C1 segment of cervical spinal cord (tissue), 14 donors: ENCODE measurements around the gene LY6G5C.
"Not testable (repeated sequence)": the region's sequence is repeated elsewhere in the genome, so short reads cannot be mapped to it uniquely, and the experiment has no call there.

Experiments
- DNase-seq, 14 donors: peaks; one replicate each; lab custom pipeline; 2025; lab: John Stamatoyannopoulos, UW

Gene LY6G5C

DNA sequence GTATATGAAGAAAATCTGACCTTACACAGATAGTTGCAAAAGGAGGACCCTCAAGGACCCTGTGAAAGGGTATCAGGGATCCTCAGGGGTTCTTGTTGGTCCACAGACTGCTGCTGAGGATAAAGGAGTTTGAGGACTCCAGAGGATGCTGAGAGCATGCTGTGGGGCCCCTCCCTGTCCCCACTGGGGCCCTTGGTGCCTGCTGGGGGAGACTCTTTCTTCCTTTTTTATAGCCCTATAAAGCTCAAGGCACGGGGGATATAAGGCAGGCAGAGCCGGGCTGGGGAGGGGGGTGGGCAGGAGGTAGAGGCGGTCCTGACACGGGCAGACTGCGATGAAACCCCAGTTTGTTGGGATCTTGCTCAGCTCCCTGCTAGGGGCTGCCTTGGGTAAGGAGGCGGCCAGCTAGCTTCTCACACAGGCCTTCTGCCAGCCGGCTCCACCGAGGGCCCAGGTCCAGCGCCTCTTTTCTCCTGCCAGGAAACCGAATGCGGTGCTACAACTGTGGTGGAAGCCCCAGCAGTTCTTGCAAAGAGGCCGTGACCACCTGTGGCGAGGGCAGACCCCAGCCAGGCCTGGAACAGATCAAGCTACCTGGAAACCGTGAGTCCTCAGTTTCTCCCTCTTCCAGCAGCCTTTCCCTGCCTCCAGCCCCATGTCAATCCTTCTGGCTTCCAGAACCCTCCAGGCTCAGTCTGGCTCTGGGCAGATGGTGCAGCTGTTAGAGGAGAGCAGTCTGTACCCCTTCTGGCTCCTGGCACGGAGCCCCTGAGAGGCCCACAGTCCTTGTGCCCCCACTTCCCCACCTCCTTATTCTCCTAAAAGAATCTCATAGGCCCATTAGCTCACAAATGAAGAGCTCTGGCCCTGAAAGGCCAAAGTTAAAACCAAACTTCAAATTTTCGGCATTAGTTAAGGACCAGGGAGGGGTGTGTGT, 34.4 kb upstream of the LY6G5C start, which contains the start of gene LY6G6D:
Gene LY6G6D (plus strand): TSS at position 327 of the 937 bp plus-strand sequence. CDS start 8 bp downstream, at position 335.
- DNase-seq, result no peak

DNA sequence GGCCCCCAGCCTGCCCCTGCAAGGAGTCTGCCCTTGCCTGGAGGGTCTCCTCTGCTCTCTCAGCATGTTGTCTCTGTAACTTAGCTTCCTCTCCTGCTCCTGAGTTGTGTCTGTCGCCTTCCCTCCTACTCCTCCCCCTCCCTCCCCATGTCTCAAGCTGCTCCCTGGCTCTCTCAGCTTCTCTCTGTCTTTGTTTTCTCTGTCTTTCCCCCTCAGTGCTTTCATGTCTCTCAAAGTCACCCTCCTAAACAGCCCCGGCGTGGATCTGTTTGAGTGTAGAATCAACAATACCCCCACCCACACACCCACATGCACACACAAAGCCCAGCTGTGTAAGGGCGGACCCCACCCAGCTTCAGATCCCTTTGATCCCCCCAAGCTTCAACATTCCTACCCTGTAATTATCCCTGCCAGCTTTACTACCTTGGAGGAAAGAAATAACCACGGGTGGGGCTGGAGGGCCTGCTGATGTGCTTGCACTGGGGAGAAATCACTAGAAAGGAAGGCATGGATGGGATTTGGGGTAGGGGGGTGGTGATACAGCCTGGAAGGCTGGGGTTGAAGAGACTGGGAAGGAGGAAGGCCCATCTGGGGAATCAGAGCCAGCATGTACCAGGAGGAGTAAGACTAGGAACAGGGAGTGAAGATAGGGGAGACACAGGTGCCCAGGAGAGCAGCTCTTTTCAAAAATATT, 33.3 kb upstream of the LY6G5C start:
- no peak for DNase-seq

DNA sequence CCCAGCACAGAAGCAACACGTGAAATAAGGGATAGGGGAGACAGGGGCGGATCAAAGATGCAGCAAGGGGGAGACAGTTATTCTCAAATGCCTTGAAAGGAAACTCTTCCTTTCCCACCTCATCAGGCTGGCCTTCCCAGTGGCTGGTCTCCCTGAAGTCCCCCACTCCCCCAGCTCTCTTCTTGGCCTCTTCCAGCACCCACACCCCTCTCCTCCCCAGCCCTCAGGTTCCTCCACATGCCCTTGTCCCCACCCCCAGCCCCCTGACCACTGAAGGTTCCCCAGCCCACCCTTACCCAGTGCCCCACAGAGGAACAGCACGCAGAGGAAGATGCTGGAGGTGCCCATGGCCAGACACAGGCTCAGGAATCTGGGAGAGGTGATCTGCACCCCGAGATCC, 32.6 kb upstream of the LY6G5C start:
- DNase-seq, result no peak

DNA sequence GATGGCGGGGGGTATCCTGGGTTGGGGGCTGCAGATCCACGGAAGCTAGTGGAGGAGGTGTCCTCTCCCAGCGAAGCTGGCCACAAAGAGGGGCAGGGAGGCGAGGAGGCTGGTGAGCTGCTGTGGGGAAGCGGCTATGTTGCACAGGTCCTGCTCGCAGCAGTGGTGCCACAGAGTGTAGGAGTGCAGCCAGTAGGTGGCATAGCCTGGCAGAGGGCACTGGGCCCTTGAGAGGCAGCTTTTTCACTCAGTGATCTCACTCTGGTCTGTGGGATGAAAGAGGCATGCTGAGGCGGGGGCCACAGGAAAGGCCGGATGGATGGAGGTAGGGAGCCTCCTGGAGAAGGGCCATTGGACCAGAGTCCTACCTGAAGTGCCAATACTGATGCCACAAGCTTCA, 31.4 kb upstream of the LY6G5C start:
- no peak for DNase-seq

DNA sequence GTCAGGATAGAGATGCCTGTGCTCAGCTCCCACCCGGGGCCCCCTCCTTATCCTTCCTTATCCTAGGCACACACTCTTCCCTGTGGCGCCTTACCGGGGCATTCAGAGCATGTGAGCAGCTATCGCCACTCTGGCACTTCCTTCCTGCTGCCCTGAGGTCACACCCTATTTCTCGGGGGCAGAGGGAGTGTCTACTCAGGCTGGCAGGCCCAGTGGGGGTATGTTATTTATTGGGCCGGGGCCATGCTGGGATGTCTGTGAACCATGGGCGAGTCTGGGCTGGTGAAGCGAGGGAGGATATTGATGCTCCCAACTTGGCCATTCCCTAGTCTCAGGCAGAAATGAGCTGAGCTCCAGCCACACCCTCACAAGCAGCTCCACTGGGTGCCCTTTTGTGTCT, 30.4 kb upstream of the LY6G5C start:
- DNase-seq, result no peak

DNA sequence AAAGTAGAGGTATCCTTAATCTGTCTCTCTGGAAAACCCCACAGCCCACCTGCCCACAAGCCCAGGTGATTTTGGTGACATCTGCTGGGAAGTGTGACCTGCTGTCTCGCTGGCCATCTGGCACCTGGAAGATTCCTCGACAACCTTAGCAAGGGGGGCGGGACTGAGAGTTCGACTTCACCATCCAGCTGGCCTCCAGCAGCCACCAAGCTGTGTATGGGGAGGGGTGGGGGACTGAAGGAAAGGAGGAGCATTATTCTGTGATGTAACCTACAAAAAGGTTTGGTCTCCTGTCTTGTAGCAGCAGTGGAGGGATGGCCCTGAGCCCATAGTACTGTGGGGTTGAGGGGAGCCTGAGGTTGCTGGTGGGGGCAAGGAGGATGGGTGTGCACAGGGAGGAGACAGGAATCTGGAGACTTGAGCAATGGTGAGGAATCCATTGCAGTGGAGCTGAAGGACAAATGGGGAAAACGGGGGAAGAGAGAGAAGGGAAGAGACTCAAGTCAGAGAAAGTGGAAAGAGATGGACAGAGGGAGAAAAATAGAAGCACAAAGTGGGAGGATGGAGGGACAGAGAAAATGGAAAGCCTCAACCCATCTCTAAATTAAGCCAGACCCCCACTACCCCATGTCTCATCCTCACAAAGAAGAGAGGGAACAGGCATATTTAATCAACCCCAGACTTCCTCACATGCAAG, 29.8 kb upstream of the LY6G5C start:
- DNase-seq, result no peak

DNA sequence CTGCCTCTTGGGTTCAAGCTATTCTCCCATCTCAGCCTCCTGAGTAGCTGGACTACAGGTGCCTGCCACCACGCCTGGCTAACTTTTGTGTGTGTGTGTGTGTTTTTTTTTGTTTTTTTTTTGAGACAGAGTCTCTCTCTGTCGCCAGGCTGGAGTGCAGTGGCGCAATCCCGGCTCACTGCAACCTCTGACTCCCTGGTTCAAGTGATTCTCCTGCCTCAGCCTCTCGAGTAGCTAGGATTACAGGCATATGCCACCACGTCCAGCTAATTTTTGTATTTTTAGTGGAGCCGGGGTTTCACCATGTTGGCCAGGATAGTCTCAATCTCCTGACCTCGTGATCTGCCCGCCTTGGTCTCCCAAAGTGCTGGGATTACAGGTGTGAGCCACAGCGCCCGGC, 28.3 kb upstream of the LY6G5C start:
- DNase-seq, result not testable (repeated sequence)

DNA sequence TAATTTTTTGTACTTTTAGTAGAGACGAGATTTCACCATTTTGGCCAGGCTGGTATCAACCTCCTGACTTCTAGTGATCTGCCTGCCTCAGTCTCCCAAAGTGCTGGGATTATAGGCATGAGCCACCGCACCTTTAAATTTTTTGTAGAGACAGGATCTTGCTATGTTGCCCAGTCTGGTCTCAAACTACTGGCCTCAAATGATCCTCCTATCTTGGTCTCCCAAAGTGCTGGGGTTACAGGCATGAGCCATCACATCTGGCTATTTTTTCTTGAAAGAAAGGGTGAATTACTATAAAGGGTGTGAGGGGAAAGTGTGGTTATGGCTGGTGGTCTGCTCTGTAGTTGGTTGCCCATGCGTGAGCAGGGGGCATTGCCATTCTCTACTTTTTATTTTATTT, 27.4 kb upstream of the LY6G5C start:
- DNase-seq, result no peak

DNA sequence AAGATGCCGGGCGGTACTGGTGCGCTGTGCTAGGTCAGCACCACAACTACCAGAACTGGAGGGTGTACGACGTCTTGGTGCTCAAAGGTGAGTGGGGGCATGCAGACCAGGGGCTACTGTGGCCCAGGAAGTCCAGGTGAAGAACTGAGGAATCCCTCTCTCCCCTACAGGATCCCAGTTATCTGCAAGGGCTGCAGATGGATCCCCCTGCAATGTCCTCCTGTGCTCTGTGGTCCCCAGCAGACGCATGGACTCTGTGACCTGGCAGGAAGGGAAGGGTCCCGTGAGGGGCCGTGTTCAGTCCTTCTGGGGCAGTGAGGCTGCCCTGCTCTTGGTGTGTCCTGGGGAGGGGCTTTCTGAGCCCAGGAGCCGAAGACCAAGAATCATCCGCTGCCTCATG, 26.8 kb upstream of the LY6G5C start:
- DNase-seq, result no peak

DNA sequence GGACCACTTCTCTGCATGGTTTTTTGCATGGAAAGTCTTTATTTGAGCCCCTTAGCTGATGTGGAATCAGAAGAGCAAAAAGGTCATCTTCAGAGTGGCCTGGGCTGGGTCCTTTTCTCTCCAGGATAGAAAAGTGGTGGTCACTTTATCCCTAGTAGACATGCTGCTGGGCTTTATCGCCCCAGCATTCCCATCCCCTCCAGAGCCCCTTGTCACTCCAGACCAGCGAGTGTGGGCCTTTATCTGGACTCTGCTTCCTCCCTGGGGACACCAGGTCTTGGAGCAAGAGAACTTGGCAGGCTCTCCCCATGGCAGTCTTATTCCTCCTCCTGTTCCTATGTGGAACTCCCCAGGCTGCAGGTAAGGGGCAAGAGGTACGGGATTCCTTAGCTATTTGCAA, 25.7 kb upstream of the LY6G5C start, which contains the start of gene LY6G6F:
Gene LY6G6F (plus strand): TSS at position 268 of the 400 bp plus-strand sequence. CDS start 41 bp downstream, at position 309.
- no peak for DNase-seq

DNA sequence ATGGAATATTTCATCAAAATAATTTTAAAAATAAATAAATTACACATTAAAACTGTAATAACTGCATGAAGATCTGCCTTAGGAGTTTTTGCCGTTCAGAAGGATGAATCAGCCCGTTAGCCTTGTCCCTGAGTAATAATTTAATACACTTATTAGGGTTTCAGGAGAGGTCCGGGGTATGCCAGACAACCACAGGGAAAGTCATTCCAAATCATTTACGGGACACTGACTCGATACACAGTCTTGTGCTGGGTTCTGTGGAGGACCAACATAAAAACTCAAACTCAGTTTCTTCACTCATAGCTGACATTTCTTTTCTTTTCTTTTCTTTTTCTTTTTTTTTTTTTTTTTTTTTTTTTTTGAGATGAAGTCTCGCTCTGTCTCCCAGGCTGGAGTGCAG, 25.1 kb upstream of the LY6G5C start:
- DNase-seq, result no peak

DNA sequence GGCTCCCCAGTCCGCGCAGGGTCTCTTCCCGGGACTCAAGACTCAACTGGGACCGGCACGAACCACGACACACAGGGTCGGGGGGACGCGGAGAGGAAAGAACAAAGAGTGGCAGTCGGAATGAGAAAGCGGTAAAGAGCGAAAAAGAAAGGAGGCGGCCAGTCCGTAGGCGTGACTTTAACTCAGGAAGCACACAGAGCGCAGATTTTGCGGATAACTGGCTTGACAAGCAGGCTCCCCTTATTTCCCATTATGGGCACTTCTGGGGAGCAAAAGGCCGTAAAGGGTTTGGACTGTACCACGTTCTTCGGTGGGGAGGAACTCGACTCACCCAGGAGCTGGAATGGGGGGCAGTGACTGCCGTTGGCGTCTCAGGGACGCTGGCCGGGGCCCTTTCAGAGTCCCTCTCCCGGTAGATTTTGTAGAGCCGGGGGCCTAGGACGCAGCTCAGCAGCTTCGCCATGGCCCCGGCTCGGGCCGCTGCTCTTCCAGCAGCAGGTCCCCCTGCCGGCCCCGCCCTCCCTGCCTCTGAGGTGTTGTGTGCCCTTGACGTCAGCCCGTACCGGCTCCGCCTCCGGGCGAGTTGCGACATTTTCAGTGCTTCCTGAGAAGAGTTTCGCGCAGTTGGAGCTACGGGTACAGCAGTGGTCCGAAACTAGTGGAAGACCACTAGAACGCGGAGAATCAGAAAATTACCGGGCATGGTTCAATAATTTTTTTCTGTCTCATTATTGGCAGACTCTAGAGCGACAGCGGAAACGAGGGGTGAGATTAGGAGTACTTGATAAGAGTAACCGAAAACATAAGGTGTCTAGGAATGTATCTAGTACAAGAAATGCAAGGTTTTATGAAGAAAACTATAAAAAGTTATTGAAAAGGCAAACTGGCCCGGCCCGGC, 22.2 kb upstream of the LY6G5C start, which contains the start of gene ABHD16A:
Gene ABHD16A (minus strand): TSS at position 506 of the 898 bp plus-strand sequence. CDS start 43 bp downstream, at position 463.
- DNase-seq, result peak; percentile 79 to 99 (median 94)

DNA sequence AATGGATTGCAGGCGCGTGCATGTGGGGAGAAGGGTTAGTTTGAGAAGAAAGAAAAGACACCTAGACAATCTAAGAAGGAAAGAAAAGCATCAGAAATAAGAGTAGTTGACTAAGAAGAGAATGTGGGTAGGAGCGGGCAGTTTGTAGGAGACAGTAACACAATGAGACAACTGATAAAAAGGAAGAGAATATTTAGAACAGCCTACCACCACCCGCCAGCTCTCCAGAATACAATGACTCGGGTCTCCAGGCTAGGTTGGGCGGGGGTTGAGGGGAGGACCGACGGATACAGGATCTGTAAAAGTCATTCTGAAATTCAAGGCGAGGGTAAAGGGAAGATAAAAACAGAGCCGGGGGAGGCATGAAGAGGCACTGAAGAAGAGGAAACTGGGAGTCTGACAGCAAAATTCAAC, 21.5 kb upstream of the LY6G5C start:
- no peak for DNase-seq

DNA sequence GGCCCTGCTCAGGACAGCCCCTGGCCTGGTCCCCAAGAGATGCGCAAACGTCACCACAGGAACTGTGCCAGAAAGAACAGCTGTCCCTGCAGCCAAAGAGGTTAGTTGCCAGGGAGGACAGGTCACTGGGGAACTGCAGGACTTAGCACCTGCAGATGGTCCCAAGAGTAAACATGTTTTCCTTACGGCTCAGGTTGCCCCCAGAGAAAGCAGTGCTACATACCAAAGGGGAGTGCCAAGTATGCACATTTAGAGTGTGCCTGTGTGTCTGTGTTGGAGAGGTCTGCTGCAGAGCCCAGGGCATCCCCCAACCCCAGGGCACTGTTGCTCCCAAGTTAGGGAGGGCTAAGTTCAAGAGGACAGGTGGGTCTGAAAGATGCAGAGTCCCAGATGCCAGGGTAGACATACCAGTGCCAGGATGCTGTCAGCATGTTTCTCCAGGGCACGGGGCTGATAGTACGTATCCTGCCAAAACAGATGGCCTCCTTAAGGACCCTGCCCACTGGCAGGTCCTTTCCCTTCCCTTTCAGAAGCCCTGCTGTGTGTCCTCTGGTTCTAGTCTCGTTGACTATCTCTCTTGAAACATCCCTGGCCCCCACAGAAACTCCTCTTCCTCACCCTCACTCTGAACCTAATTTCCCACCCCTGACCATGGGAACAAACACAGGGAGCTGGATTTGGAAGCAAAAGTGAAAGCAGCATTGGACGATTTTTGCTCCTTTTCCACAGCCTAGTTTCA, 21.0 kb upstream of the LY6G5C start:
- DNase-seq, result peak in 1 of 14 donors; percentile 12

DNA sequence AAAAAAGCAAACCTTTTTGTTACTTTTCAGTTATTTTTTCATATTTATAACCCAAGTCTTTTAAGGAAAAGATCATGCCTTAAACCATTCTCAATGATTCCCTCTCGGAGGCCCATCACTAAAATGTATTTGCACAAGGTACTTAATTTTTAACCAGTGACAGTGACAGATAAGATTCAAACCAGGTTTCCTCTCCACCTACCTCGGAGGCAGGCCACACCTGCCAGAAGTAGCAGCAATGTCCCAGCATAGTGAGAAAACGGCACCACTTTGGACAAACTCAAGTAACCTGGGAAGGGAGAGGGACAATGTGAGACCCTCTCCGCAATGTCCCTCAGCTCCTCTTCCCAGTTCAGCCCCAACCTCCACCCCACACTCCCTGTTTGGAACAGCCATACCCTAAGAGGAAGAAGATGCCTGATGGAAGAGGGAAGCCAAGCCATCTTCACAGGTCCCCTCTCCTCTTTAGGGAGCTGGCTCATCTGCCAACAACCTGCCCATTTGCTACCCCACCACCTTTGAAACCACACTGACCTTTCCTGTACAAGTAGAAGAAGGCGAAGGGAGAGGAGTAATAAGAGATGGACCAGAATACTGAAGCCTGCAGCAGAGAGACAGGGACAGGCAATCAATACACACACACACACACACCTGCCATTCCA, 20.0 kb upstream of the LY6G5C start:
- DNase-seq, result no peak

DNA sequence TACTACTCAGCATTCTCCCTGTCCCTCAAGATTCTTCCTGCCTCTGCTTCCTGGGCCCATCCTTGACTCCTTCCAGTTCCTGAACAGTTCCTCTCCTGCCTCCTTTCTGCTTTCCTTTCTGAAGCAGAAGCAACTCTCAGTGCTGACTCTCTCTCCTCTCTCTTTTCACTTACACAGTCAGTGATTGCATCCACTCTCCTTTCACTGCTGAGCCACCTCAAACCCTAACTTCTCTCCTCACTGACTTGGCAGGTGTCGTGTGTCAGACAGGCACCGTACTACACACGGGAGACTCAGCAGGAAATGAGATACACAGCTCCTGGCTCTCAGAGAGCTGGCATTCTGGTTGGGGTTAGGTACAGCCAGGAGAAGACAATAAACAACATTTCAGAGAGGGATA, 16.7 kb upstream of the LY6G5C start:
- no peak for DNase-seq

DNA sequence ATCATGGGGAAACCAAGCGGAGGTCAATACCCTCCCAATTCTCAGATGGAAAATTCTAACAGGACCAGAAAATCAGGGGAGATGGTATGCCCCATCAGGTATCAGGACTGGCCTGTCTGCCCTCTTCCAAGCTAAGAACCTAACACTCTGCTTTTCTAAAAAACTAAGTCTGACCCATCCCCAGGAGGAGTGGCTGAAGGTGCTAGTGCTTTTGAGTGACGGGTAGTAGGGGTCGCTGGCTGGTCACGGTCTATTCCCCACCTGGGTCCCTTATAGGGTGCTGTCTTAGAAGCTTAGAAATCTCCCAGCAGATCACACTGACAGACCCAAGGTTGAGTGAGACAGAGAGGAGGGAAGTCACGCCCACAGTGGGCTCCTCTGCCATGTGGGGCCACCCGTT, 12.7 kb upstream of the LY6G5C start:
- no peak for DNase-seq

DNA sequence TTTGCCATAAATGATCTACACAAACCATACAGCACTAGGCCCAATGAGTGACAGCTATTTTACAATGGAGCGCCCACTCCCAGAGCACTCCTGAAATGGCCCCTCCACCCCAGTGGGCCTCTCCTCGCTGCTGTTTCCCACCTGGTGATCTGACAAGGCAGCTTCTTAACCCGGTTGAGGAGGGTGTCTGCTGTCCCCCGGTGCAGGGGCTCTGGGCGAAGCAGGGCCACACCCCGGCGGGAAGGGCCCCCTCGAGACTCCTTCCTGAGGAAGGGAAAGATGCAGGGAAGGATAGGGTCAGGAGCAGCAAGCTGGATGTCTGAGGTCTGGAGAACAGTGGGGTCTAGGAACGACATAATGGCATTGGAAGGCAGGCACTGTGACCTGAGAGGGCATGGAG, 12.0 kb upstream of the LY6G5C start:
- DNase-seq, result no peak

DNA sequence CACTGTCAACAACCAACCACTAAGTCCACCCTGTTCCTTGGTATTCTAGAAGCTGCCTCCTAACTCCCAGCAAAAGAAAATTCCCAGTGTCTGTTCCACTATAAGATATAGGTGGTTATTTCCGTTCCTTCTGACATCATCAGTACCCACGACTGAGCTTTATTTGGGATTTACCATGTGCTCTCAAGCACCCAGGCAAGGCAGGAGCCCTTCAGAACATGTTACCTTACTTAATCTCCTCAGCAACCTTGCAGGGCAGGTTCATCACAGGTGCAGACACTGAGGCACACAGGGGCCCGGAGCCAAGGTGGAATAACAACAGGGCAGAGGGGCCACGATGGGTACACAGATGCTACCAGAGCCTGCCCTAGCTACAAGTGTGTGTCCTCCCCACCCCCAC, 11.5 kb upstream of the LY6G5C start:
- no peak for DNase-seq
